Right cardiac atrium (tissue), 5 donors: ENCODE measurements around the gene ADGRG3. TPM values are rescaled to one million over a fixed set of nuclear protein-coding genes. Genes with fewer than 3 reads are reported as not detected.

ENCODE experiments used
- ATAC-seq, 2 donors: fragments of 200-7000 bp; cut with Tn5 transposase; one replicate each; pipeline versions ENCODE4 v1.8.0 to v1.9.1; 2020; ENCODE audit warnings: moderate library complexity in 2 of 2, mild to moderate bottlenecking in 1 of 2
- DNase-seq, 3 donors: peaks; one replicate each; pipeline ENCODE4 v3.0.0-alpha.2; 2020
- H3K27ac ChIP-seq: one replicate; pipeline ENCODE4 v1.5.1; 2013; ENCODE audit warnings: mild to moderate bottlenecking, low read length, control low read depth, moderate library complexity
- H3K27me3 ChIP-seq: one replicate; pipeline ENCODE4 v1.6.1; 2013; ENCODE audit not compliant: control insufficient read depth, insufficient read depth
- H3K4me1 ChIP-seq: one replicate; pipeline ENCODE4 v1.6.1; 2013; ENCODE audit warnings: low read length; ENCODE audit not compliant: control insufficient read depth, insufficient read depth
- H3K4me3 ChIP-seq: one replicate; pipeline ENCODE4 v1.5.1; 2013; ENCODE audit warnings: low read length, control low read depth
- H3K9me3 ChIP-seq: one replicate; pipeline ENCODE4 v1.6.1; 2013; ENCODE audit warnings: low read length; ENCODE audit not compliant: control insufficient read depth
- WGBS: extraction: QIAGEN DNeasy Blood & Tissue Kit; methylation state at CpG from one replicate; pipeline ENCODE4 v1.1.7; 2013; 5-methylcytosine and 5-hydroxymethylcytosine counted together
- intact Hi-C, 4 donors: fragments of 100-400 bp; cut with DNase I; formaldehyde crosslinking; loops; one replicate each; pipeline versions ENCODE4 v1.11.0 to v1.14.0; 2022 to 2023
- polyA plus RNA-seq: library from polyadenylated mRNA; stranded (reverse); fragments of 200-250 nt; gene quantifications from one replicate; pipeline ENCODE4 v1.2.3, GENCODE V29; 2013
- total RNA-seq, 4 donors: library from RNA; stranded (reverse); fragmentation: NEBNext Ultra II Directional; extraction: Animal tissue kit (Norgen Biotek cat#: 25700); gene quantifications; one replicate each; pipeline ENCODE4 v1.2.1, GENCODE V29; 2021
- donor health status: healthy with polysubstance abuse.
- donor health status: DM: no; HTN: yes; CAD: no.
- donor health status: DM: no; HTN: no; CAD: no.
- donor health status: DM: no; HTN: yes; CAD: no; lungs with severe emphysema.
- donor health status: DM: yes; HTN: yes; CAD: no.

The ADGRG3 gene
- total and polyA plus RNA-seq, 5 donors, result 0.11 to 0.66 (median 0.14) TPM

- Histone ChIP-seq H3K4me1 (peaks cover 11% of the 10 kb centered on the region), H3K27ac (peak overlapping the region; percentile 19), H3K4me3 (no peak overlapping the region), H3K27me3 (no peaks in the 10 kb centered on the region), H3K9me3 (no peaks in the 10 kb centered on the region)
- intact Hi-C loops, result no loop called here
- ATAC-seq (no peak), DNase-seq (no peak)
- 72% methylated on average over 11 of the region's 11 CpGs for WGBS
Observed at GRCh38 chr16:57642160-57643135, 25.7 kb upstream of the ADGRG3 start.

DNA sequence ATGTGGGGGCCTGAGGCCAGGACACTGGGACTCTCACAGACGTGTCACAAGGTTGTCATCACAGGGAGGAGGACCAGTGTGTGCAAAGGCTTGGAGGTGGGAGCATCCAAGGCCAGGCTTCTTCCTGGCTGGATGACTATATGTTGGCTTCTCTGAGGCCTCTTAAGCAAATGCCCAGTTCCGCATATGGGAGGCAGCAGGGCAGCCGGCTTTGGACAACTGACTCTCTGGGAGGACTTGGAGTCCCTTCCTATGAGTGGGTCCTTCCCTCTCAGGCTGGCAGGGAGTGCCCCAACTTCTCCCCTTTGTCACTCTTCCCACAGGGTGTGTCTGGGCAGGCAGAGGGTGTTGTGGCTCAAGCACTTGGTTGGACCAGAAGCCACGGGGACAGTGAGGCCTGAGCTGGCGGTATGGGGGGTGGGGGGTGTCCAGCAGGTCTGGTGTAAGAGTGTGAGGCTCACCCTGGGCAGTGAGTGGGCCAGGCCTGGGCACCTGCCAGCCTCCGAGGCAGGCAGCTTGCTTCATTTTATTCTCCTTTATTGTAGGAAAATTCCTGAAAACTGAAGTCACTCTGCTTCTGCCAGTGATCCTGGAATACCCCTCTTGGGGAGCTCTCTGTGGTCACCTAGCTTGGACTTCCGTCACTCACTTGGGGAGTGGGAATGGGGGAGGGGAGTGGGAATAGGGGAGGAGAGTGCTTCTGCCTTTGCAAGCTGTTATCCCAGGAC is 24.8 kb upstream of the ADGRG3 start:
- intact Hi-C loops, result no loop called here
- no peaks in the 10 kb centered on the region for H3K9me3 ChIP-seq
- H3K27me3 ChIP-seq, result no peaks in the 10 kb centered on the region
- ATAC-seq, result no peak
- WGBS, result 39% methylated on average over 7 of the region's 7 CpGs
- H3K27ac ChIP-seq, result peak overlapping the region; percentile 40
- H3K4me3 ChIP-seq, result no peak overlapping the region
- H3K4me1 ChIP-seq, result peaks cover 17% of the 10 kb centered on the region
- DNase-seq, result no peak

GRCh38 chr16:57643910-57644309 is 24.2 kb upstream of the ADGRG3 start:
- no peaks in the 10 kb centered on the region for H3K27me3 ChIP-seq

GRCh38 chr16:57644383-57645014 is 23.6 kb upstream of the ADGRG3 start:
- no peak overlapping the region for H3K27ac ChIP-seq
- peaks cover 9% of the 10 kb centered on the region for H3K4me1 ChIP-seq
- H3K27me3 ChIP-seq, result no peaks in the 10 kb centered on the region
- no peaks in the 10 kb centered on the region for H3K9me3 ChIP-seq
- 95% methylated on average over 11 of the region's 11 CpGs for WGBS
- H3K4me3 ChIP-seq, result no peak overlapping the region
- ATAC-seq (no peak), DNase-seq (no peak)
- intact Hi-C loops, result loop anchor here in 2 of 4 donors (5.0 kb wide), 2 partner anchors 37 to 52 kb away; no protein-coding TSS in a partner anchor

More at GRCh38 chr16:57643910-57644309, 24.2 kb upstream of the ADGRG3 start:
- intact Hi-C loops, result no loop called here
- Histone ChIP-seq H3K9me3 (no peaks in the 10 kb centered on the region), H3K4me3 (no peak overlapping the region), H3K4me1 (peaks cover 14% of the 10 kb centered on the region), H3K27ac (no peak overlapping the region)
- 69% methylated on average over 9 of the region's 9 CpGs for WGBS
- ATAC-seq, result no peak
- DNase-seq, result no peak

GRCh38 chr16:57645169-57645568 is 22.9 kb upstream of the ADGRG3 start:
- Histone ChIP-seq H3K27ac (peak overlapping the region; percentile 31), H3K27me3 (no peaks in the 10 kb centered on the region), H3K4me1 (peaks cover 6% of the 10 kb centered on the region), H3K4me3 (no peak overlapping the region), H3K9me3 (no peaks in the 10 kb centered on the region)
- ATAC-seq (no peak), DNase-seq (no peak)
- WGBS, result 52% methylated on average over 10 of the region's 10 CpGs
- intact Hi-C loops, result loop anchor here in 2 of 4 donors (5.0 kb wide), 2 partner anchors 38 to 53 kb away; no protein-coding TSS in a partner anchor

DNA sequence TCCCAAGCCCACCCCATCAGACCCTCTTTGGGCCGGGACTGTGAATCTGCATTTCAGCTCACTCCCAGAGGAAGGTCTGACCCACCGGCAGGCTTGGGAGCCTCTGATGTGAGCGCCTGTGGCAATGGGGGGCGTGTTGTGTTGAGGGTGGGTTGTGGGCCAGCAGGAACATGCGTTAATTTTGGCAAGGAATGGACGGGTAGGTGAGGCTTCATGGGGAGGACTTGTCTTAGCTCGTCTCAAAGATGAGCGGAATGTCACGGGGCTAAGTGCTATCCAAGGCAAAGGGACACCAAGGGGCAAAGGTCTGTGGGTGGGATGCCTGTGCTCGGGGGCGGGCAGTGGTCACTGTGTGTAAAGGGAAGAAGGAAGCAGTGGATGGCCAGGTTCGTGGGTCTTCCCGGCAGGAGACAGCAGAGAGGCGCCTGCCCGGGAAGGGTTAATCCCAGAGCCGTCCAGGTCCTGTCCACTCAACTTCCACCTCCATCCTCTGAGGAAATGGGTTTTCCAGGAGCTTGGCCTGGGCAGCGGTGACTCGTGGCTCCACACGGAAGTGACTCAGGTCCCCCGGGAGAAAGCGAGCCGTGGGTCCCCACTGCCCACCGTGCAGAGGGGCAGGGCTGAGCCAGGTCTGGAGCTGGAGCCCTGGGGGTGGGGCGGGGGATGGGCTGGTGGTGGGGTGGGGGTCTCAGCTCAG is 22.3 kb upstream of the ADGRG3 start:
- WGBS, result 45% methylated on average over 24 of the region's 24 CpGs
- Histone ChIP-seq H3K27ac (peak overlapping the region; percentile 31), H3K9me3 (no peaks in the 10 kb centered on the region), H3K27me3 (no peaks in the 10 kb centered on the region), H3K4me1 (peaks cover 6% of the 10 kb centered on the region), H3K4me3 (no peak overlapping the region)
- peak; percentile 82 to 86 (median 85) for DNase-seq
- intact Hi-C loops, result loop anchor here in 2 of 4 donors (5.0 kb wide), 2 partner anchors 39 to 54 kb away; no protein-coding TSS in a partner anchor
- ATAC-seq, result peak; percentile 65 to 87

- intact Hi-C loops, result loop anchor here in 2 of 4 donors (5.0 kb wide), 2 partner anchors 39 to 54 kb away; no protein-coding TSS in a partner anchor
- Histone ChIP-seq H3K27ac (peak overlapping the region; percentile 83), H3K4me1 (peaks cover 6% of the 10 kb centered on the region), H3K4me3 (no peak overlapping the region), H3K27me3 (no peaks in the 10 kb centered on the region), H3K9me3 (no peaks in the 10 kb centered on the region)
- WGBS, result 56% methylated on average over 14 of the region's 14 CpGs
- DNase-seq, result no peak
- peak; percentile 36 to 72 for ATAC-seq
Observed at GRCh38 chr16:57646388-57647039, 21.6 kb upstream of the ADGRG3 start.

DNA sequence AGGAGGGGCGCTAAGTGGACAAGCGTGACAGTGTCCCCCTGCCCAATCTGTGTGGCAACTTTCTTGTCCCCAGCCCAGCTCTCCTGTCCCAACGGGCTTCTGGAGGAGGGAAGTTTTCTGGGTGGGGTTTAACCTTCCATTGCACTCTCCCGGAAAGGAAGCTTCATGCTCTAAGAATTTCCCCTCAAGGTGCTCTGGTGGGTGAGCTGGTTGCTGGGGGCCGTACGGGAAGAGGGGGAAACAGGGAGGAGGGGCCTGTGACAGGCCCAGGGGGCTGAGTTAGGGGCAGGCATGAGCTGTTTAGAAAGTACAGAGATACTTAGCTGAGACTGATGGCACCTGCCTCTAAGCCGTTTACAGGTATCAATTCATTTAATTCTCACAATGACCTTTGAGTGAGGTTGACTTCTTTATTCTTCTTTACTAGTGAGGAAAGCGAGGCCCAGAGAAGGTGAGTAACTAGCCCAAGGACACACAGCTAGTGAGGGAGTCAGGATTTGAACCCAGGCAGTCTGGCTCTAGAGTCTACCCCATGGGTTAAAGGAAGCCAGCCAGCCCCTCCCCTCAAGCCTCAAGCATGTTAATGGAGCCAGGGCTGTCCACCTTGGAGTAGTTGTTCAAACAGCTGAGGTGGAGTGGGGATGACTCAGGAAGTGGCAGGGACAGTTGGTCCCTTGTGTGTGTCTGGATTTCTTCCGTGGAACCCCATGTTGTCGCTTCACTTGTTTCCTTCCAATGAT is 20.8 kb upstream of the ADGRG3 start:
- intact Hi-C loops, result loop anchor here in 2 of 4 donors (5.0 kb wide), 2 partner anchors 40 to 55 kb away; no protein-coding TSS in a partner anchor
- no peaks in the 10 kb centered on the region for H3K27me3 ChIP-seq
- DNase-seq (peak in 1 of 3 donors; percentile 7), ATAC-seq (peak in 1 of 2 donors; percentile 55)
- 59% methylated on average over 10 of the region's 10 CpGs for WGBS
- no peaks in the 10 kb centered on the region for H3K9me3 ChIP-seq
- peaks cover 6% of the 10 kb centered on the region for H3K4me1 ChIP-seq
- peak overlapping the region; percentile 62 for H3K27ac ChIP-seq
- no peak overlapping the region for H3K4me3 ChIP-seq

DNA sequence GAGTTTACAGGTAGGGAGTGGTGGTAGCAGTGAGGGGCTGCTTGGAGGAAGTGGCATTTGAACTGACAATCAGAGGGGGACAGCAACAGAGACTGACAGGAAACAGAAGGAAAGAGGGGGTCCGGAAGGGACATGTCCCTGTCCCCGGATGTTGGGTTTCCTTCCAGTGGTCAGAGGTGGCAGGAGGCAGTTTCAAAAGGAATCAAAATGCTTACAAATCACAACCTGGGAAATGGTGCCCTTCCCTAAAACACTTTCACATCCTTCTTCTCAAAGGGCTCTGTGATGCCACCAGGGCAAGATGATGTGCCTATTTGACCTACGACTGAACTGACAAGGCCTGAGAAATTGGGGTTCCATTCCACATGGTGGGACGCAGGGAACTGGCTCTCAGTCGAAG is 20.0 kb upstream of the ADGRG3 start:
- H3K4me3 ChIP-seq, result no peak overlapping the region

More for the DNA sequence above, 20.0 kb upstream of the ADGRG3 start:
- ATAC-seq (no peak), DNase-seq (peak in 1 of 3 donors; percentile 5)
- H3K27me3 ChIP-seq, result no peaks in the 10 kb centered on the region
- peak overlapping the region; percentile 62 for H3K27ac ChIP-seq
- peaks cover 6% of the 10 kb centered on the region for H3K4me1 ChIP-seq
- intact Hi-C loops, result loop anchor here (2.0 to 5.0 kb wide), 4 partner anchors 41 to 56 kb away; no protein-coding TSS in a partner anchor
- H3K9me3 ChIP-seq, result no peaks in the 10 kb centered on the region
- 75% methylated on average over 5 of the region's 5 CpGs for WGBS
